Right lobe of liver (tissue), 4 donors: Measurements from ENCODE around the gene FADS1.

Experiments
- POLR2A ChIP-seq: fragments of 450-650 bp; IDR thresholded peaks from one replicate; pipeline ENCODE4 v1.6.1; 2017; ENCODE audit warnings: antibody characterized with exemption, mild to moderate bottlenecking
- TF ChIP-seq, protein P1 (sequence below), 4 donors: fragments of 200-600 bp in 3 of 4; fragments of 450-650 bp in 1 of 4; IDR thresholded peaks; one replicate each; pipeline versions ENCODE4 v1.5.1 to v1.8.0; 2016 to 2022; ENCODE audit warnings: antibody characterized with exemption in 4 of 4, mild to moderate bottlenecking in 2 of 4
- donor health status: DM: no; HTN: no; CAD: no.
- donor health status: DM: no; HTN: no; CAD: no.
- donor health status: DM: no; HTN: yes; CAD: no.

- TF ChIP-seq, protein P1, sequence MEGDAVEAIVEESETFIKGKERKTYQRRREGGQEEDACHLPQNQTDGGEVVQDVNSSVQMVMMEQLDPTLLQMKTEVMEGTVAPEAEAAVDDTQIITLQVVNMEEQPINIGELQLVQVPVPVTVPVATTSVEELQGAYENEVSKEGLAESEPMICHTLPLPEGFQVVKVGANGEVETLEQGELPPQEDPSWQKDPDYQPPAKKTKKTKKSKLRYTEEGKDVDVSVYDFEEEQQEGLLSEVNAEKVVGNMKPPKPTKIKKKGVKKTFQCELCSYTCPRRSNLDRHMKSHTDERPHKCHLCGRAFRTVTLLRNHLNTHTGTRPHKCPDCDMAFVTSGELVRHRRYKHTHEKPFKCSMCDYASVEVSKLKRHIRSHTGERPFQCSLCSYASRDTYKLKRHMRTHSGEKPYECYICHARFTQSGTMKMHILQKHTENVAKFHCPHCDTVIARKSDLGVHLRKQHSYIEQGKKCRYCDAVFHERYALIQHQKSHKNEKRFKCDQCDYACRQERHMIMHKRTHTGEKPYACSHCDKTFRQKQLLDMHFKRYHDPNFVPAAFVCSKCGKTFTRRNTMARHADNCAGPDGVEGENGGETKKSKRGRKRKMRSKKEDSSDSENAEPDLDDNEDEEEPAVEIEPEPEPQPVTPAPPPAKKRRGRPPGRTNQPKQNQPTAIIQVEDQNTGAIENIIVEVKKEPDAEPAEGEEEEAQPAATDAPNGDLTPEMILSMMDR (IDR thresholded peaks at IDR 0.05) = peak in 2 of 4 donors; percentile 7 to 42
- no peak for TF ChIP-seq POLR2A
Measured at GRCh38 chr11:61769169-61769920, 47.5 kb downstream of the FADS1 start.
